Ramos (cell line): ENCODE results near the gene CLDN5.

Experiments used
- in situ Hi-C: fragments of 300-500 bp; cut with MboI; formaldehyde crosslinking; loops from one replicate; pipeline ENCODE4 v1.14.3; 2022; ENCODE audit warnings: low sequenced_read_pairs; ENCODE audit not compliant: unreplicated experiment

CLDN5 gene

GRCh38 chr22:19524170-19525115, at the start of gene CLDN5:
Gene CLDN5, minus strand, starts transcription at chr22:19524410. Its CDS starts 155 bp downstream, at chr22:19524255.
- in situ Hi-C loops, result no loop called here

- in situ Hi-C loops, result no loop called here
Measured at GRCh38 chr22:19571995-19572394, 47.8 kb upstream of the CLDN5 start.

- in situ Hi-C loops, result no loop called here
Measured at GRCh38 chr22:19571207-19571795, 47.1 kb upstream of the CLDN5 start.

DNA sequence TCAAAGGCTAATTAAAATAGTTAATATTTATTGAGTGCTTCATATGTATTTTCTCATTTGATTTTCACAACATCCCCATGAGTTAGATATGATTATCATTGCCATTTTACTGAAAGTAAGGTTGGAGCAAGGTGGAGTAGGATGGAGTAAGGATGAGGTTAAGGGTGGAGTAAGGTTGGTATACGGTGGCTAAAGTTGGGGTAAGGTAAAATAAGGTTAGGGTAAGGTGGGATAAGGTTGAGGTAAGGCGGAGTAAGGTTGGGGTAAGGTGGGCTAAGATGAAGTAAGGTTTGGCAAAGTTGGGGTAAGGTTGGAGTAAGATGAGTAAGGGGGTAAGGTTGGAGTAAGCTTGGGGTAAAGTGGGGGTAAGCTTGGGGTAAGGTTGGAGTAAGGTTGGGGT, 45.8 kb upstream of the CLDN5 start:
- in situ Hi-C loops, result no loop called here

DNA sequence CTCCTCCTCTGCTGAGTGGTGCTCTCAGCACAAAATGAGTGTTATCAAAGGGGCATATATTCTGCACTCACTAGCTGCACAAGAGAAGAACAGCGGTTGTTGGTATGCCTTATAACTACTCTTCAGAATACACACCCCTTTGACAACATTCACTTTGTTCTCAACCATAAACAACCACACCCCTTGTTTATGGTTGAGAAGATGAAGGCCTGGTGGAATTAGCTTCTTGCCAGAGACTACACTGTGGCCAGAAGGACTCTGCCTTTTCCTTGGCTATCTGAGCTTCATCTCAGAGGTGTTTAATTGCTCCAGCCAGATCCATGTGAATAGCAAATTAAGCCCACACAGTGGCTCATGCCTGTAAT, 45.0 kb upstream of the CLDN5 start:
- in situ Hi-C loops, result no loop called here

- in situ Hi-C loops, result no loop called here
Measured at GRCh38 chr22:19568337-19569275, 44.4 kb upstream of the CLDN5 start.

DNA sequence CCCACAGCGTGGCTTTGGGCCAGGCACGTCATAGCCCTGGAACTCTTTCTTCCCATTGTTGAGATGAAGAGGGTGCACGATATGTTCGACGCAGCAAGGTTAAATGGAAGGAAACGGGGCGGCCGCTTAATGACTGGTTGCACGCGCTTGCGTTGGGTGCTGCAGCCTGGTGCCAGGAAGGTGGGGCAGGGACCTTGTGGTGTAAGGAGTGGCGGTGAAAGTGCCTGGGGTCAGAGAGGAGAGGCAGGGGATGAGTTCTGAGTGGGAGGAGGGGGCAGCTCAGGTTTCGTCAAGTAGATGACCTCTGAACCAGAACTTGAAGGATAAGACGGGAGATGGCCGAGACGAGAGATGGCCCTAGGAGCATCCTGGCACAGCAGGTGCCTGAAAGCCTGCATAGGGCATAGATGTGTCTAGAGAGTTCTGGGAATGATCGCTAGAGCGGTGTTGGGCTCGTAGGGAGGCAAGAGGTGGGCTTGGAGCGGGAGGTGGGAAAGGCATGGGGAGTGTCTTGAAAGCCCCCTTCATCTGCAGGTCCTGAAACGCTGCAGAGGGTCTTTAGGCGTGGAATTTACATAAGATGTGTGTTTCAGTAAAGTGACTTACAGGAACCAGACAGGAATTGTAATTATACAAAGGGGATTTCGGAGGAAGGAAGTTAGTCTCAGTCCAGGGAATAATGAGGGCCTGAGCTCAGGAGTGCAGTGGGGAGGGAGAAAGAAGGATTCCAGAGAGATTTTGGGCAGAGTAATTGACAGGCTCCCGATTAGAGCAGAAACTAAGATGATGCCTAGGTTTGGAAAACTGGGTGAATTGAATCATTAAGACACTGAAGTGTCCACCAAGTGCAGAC, 43.2 kb upstream of the CLDN5 start:
- in situ Hi-C loops, result no loop called here

DNA sequence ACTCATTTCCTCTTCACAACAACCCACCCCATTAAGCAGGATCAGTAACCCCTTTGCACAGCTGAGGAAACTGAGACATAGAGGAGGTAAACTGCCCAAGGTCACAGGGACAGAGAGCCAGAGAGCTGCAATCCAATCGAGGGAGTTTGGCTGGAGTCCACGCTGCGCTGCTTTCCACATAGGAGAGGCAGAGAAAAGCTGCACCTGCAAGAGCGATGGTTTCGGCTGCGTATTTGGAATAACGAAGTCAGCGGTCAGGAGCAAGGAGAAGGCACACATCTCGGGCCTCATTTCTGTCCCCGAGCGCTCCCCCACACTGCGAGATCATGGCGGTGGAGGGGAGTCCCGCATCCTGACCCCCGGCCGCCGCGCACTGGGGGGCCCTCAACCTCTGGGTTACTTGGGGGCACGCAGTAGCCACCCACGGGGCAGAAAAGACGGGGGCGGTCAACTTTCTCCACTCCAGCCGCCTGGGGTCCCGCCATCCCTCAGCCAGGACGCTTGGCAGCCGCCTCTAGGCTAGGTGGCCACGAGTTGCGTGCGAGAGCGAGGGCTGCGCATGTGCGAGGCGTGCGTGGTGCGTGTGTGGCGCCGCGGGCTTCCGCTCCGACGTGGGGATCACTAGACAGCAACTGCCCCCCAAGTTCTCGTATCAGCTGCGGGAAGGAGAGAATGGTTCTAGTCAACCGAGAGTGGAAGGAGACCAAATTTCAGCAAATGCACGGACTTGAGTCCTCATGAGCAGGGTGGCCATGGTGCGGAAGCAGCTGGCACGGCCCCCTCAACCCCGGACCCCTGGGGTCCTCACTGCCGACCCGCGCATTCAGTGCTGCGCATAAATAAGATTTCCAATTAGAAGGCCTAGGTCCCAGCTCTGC, 42.3 kb upstream of the CLDN5 start:
- in situ Hi-C loops, result no loop called here

DNA sequence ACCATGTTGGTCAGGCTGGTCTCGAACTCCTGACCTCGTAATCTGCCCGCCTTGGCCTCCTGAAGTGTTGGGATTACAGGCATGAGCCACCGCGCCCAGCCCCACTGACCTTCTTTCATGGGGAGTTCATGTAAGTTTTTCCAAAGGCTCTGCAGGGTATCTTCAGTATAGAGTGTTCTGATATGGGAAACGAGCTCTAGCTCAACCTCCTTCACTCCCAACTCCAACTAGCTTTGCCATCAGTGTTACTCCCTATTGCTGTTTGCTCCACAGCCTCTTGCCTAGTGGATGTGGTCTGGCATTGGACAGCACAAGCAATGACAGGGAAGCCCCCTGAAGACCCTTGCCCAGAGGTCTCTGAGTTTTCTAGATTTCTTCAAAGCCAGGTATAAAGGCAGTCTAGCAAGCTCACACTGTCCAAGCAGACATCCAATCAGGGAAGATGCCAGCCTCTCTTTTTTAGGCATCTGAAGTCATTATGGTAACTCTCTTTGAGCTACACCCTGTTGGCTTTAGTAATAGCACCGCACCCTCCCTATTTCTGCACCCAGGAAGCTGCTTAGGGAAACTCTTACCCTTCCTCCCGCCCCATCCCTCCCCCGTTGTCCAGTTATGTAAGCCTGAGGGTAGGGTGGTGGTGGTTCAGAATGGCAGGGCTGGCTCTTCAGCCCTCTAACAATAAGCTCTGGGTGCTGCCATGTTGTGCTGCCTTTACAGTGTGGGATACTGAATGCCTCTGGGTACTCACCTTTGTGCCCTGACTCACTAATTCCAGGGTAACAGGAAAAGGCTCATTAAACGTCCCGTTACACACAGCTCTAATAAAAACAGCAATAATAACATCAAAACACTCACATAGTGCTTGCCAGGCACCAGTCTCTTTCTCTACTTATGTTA, 41.4 kb upstream of the CLDN5 start:
- in situ Hi-C loops, result no loop called here

- in situ Hi-C loops, result no loop called here
Measured at GRCh38 chr22:19559956-19560355, 35.7 kb upstream of the CLDN5 start.

DNA sequence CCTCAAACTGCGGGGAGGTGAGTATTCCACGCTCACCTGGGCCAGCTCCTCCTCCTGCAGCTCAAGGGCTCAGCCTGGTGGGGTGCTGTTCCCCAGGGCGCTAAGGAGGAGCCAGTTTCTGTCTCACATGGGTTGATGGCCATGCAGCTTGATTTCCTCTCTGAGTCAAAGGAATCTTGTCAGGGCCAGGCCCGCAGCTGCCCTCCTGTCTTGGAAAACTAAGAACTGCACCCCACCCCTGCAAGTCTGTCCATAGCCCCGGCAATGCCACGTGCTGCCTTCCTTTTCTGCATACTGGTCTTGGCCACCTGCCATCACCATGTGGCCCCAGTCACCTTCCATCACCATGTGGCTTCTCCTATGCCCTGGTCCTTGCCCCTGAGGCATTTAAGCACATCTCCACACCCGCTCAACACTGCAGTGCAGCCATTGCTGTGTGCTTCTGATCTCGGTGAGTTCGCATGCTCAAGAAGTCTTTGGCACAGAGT, 35.2 kb upstream of the CLDN5 start:
- in situ Hi-C loops, result no loop called here

DNA sequence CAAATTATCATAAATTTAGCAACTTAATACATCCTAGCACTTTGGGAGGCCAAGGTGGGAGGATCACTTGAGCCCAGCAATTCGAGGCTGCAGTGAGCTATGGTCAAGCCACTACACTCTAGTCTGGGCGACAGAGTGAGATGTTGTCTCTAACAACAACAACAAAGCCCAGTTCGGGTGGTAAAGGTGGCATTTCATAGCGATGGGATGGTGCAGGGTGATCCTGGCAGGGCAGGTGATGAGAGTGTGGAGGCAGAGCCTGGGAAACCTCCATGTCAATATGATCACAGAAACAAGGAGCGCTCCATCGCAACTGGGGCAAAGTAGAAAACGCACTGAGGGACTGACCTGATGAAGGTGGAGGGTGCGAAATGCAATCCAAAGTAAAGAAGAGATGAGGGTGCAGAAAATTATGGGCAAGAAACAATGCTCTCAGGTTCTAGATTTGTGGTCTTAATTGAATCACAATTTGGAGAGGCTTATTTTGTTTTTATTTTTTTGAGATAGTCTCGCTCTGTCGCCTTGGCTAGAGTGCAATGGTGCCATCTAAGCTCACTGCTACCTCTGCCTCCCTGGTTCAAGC, 32.8 kb upstream of the CLDN5 start:
- in situ Hi-C loops, result no loop called here

DNA sequence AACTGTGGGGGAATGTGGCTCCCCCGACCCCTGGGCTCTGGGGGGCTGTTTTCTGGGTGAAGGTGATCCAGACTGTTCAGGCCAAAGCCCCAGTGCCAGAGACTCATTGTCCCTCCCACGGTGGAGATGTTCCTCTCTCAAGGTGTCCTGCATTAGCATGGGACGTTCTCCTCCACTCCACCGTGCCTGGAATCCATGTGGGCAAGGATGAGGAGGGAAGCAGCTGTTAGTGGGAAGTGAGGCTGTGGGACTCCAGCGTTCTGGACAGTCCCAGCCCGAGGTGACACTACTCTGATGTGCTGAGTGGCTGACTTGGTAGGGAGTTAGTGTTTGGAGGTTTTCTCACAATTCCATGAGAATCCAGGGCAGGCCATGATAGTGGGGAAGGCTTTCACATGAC, 31.4 kb upstream of the CLDN5 start:
- in situ Hi-C loops, result no loop called here

GRCh38 chr22:19554834-19555404, 30.7 kb upstream of the CLDN5 start:
- in situ Hi-C loops, result no loop called here

GRCh38 chr22:19553201-19553600, 29.0 kb upstream of the CLDN5 start:
- in situ Hi-C loops, result no loop called here

GRCh38 chr22:19550382-19550781, 26.2 kb upstream of the CLDN5 start:
- in situ Hi-C loops, result no loop called here

DNA sequence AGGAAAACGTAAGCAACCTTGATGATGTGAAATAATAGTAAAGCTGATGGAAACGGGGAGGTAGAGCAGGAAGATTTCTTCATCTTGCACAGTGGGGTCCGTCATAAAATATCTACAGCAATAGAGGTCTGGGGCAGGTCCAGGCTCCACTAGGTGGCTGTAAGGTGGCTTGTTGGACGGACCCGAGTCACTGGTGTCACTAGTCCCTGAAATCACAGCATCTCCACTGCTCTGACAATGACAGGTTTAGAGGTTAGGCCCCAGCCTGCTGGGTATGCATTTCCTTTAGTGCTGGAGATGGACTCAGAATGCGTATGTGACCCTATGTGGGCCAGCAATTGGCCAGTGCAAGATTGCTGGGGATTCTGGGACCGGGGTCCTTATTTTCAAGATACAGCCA, 25.2 kb upstream of the CLDN5 start:
- in situ Hi-C loops, result no loop called here
